NK-92 treated with Interleukin-12 subunit alpha and Interleukin-12 subunit beta, amount 100 ng/mL, for 24 hours (cell line): ENCODE measurements around the gene SOX6.

Experiments used
- DNase-seq: peaks from one replicate; lab custom pipeline; 2025; lab: John Stamatoyannopoulos, UW

The SOX6 gene

DNA sequence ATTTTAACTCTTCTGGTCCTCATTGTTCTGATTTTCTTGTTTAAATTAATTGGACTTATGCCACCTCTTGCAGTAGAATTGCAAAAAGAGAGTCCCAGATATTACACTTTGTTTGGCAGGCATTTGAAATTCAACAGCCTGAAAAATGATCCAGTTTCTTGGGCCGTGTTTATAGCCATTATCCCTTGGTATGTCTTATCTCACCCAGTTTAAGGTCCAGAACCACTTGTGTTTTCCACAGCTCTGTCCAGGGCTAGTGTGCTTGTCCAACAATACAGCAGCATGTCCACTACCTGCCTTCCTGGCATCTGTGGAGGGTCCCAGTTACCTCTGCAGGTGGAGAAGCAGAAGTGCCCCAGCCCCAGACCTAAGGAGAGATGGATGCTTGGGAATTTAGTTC lies 397.4 kb downstream of the SOX6 start:
- DNase-seq, result no peak

DNA sequence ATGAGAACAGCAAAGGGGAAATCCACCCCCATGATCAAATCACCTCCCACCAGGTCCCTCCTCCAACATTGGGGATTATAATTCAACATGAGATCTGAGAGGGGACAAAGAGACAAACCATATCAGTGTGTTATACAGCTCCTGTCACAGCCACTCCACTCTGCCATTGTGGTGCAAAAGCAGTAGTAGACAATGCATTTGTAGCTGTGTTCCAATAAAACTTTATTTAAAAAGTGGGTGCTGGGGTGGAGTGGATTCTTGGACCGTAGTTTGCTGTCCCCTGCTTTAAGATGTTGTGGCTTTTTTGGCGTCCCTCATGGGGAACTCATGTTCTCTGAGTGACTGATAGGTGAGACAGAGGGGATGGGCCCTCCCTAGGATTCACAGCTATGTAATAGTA lies 399.1 kb downstream of the SOX6 start:
- no peak for DNase-seq

DNA sequence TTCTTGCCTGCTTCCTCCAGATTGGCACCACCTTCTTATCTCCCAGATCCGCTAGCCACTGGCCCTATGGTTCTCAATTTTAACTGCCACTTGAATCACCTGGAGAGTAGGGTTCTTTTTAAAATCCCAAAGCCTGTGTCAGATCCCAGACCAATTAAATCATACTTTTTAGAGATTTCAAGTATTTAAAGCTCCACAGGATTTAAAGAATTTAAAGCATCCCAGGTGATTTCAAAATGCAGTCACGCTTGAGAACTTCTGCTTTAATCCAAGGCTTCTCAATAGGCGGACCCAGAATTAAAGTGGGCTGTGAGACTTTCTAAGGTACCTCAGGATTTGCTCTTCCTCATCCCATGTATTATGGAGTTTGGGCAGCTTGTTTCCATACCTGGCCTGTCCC lies 400.0 kb downstream of the SOX6 start:
- DNase-seq, result no peak

DNA sequence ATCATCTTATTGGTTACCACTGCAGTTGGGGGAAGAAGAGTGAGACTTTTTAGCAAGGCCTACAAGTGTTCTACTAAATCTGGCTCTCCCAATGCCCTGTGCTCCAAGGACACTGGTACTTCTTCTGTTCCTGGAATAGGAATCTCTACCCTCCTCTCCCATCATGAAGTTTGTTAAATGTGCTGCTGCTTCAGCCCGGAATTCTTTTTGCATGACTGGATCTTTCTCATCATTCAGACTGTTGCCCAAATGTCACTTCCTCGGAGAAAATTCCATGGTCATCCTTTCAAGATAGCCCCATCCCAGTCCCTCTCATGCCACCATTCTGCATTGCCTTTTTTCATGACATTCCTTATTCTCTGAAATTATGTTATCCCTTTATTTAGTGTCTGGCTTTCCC lies 400.8 kb downstream of the SOX6 start:
- DNase-seq, result no peak

DNA sequence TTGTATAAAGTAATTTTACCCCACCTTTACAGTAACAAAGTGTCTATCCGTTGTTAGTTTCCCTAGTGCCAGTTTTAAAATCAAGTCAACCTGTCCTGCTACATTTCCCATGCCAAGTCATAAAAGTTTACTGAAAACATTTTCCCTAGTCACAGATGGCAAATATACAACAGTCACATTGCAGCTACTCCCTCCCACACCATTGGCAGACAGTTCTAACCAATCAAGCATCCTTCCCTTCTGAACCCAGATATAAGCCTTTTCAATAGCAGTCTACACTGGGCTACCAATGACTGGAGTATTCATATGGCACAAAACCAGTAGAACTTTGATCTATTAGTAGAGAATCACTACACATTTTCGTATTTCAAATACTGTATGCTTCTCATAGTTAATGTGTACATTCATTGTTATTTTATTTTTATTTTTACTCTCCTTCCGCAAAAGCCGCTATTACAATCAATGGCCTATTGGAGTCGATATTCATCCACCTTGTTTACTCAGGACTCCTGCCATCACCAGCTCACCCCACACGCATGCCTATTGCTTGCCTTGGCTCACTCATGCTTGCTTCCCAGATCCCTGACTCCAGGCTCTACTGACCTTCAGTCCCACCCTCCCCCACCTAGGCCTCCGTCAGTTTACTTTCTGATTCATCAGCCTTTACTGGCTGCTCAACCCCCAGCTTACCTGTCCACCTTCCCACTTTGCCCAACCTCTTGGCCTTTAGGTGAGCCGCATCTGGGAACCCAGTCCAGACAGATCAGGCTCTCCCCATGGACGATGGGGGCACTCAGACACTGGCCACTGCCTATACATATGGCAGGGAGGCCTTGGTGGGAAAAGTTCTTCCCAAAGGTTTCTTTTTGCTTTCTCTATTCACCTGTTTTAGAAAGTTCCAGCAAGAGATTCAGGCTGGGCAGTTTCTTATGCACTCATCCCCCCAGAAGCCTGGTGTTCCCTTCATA lies 408.4 kb downstream of the SOX6 start:
- DNase-seq, result no peak

DNA sequence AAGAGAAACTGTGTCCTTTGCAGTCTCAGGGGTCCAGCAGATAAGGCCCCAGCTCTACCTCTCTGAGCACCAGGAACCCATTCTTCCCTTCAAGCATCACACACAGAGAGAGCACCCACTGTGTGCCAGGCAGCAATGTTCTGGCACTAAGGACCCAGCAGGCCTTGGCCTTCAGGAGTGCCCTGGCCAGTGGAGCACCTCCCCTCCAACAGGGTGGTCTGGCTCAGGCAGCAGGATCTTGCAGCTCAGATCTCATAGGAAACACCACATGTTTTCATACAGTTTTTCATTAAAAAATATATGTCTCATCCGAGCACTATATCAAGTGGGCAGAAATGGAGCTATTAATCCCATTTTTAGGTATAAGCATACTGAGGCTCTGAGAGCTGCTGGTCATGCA lies 410.6 kb downstream of the SOX6 start:
- DNase-seq, result no peak

DNA sequence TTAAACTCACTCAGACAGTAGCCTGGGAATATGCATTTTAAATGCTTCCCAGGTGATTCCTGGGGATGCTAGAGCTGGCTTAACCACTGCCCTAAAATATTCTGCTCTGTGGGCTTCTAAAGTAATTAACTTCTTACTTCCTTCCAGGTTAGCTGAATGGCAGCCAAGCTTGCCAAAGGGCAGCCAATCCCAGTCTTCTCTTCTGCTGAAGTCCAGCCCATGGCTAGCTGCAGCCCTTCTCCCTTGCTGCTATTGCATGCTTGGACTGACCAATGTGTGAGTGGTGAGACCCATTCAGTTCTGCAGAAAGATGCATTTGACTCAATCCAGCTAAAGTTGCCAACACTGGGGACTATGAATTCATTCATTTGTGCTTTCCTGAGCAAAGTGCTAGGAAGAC lies 411.9 kb downstream of the SOX6 start:
- no peak for DNase-seq

DNA sequence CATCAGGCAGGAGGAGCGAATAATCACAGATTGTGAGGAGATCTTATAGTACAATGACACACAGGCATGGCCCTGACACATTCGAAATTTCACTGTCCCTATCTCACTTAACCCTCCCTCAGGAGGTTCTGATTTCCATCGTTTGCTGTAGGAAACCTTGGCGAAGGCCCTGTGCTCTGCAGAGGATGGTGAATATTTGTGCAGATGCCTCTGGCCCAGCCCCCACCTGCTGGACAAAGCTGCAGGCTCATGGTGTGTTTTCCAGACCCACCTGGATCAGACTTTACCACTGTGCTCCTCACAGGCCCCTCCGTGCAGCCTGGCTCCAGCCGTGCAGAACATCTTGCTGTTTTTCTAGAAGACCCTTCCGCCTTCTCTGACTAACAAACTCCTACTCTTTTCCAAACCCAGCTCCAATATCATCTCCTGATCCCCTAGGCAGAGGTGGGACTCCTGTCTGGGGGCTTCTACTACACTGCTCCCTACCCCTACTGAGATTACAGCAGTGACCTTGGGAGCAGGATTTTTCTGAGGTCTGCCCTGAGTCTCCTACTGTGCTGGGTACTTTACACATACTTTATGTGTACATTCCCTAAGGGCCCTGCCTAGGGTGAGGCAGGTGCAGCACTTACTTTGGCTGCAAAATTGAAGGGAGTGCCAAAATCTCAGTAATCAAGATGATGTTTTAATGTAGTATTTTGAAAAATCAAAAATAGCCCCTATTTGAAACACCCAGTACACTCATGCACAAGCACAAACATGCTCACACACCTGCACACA lies 412.7 kb downstream of the SOX6 start:
- no peak for DNase-seq

DNA sequence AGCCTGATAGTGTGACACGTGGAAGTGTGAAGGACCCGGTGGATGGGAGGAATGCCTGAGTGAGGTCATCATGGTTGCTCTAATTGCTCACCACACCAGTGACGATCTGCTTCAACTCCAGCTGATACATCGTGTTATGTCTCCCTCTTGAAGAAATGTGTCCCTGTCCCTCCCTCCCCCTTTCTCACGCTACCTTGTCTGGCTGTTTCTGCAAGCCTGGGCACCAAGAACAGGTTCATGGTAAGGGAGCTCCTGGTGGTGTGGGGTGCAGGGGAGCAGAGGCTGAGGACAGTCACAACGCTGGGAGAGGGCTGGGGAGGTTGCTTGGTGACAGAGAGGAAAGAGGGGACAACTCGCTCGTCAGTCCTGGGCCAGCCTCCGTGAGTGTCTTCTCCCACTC lies 413.4 kb downstream of the SOX6 start:
- DNase-seq, result no peak

DNA sequence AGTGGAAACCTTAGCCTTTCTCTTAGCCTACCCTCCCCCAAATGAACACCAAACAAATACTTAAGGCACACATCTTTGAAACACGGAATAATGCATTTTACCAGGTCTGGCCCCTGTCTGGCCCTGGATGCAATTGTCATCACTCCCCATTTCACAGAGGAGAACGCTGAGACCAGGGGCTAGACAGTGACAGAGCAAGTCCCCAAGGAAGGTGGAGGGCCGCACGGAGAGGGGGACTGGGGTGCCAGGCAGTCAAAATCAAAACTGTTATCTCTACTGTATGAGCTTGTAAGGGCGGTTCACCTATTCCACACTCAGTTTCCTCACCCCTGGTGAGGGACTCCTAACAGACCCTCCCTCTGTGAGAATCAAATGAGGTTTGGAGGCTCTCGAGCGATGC lies 414.2 kb downstream of the SOX6 start:
- no peak for DNase-seq

DNA sequence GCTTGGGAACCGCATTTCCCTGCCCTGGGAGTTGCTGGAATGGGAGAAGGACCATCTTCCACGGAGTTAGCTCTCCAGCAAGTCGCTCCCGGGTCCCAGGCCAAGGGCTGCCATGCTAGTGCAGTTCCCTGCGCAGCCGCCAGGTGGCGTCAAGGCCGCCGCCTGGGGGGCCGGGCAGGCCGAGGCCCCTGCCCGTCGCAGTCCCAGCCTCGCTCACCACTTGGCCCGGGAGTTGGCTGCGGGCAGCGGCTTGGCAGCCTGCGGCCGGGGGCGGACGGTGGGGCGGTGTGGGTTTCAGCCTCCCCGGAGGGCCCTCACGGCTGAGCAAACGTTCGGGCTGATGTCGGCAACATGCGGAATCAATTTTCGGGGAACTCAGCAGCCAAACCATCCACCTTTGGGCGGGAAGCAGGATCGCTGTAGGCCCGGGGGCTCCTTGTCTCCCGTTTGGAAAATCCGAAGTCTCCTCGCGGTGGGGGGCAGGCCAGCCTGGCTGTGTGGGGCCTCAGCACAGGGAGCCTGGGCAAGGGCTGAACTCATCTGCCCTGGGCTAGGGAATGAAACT lies 415.1 kb downstream of the SOX6 start:
- no peak for DNase-seq

DNA sequence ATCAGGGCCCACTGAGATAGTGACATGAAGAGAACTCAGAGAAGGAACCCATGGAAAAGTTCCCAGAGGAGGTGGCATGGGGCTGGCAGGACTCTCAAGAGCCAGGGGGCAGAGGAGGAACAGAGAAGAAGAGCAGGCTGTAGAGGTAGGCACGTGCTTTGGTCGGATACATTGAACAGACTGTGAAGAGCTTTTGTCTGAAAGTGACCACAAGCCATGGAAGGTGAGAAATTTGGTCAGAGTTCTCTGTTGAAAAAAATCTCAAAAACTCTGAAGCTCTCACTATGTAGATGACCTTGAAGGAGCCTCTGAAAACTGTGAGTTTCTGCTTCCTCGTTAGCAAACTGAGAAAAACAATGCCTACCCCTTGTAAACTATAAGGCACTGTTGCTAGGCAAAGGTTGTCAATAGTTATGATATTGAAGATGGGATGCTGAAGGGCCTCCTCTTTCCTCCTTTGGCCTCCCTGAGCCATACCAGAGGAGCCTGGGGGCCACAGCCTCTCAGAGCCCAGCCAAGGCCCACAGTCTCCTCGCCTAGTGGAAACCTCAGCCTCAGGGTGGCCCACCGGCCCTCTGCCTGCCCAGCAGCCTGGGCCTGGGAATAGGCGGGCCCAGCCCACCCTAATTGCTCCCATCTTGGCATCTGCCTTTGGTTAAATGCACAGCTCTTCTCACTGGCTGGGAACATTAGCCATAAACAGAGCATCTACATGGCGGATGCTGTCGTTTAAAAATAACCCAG lies 415.7 kb downstream of the SOX6 start:
- no peak for DNase-seq

DNA sequence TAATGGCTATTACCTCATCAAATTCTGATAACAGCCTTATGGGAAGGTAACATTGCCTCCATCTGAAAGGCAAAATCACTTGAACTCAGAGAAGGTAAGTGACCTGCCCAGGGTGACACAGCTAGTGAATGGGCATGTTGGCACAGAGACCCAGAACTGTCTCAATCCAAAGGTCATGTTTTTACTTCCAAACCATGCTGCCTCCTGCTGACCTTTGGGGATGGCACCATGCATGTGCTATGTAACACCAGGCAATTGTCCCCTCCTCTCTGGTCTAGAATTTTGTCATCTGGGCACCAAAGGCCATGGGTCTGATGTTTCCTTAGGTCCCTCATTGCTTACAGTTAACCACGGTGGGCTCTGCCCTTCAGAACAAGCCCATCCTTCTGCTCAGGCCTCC lies 417.4 kb downstream of the SOX6 start:
- DNase-seq, result no peak

DNA sequence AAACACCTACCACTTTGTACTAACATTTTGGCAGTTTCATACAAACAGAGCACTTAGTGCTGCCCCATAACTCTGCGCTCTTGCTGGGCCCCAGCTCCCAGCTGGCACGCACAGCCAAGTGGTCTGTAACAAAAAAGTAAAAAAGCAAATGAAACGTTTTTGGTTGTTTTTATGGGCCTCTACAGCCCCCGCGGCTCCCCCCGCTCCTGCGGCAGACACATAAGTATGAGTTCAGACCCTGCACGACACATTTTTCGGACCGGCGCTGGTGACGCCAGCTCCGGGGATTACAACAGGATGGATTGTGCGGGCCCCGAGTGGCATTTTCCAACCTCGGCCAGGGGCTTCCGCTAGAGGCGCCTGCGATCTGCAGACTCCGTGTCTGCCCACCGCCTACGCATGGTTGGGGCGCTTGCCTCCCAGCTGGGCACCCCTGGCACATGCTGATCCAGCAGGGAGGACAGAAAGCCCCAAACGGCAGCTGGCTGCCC lies 418.2 kb downstream of the SOX6 start:
- DNase-seq, result no peak

DNA sequence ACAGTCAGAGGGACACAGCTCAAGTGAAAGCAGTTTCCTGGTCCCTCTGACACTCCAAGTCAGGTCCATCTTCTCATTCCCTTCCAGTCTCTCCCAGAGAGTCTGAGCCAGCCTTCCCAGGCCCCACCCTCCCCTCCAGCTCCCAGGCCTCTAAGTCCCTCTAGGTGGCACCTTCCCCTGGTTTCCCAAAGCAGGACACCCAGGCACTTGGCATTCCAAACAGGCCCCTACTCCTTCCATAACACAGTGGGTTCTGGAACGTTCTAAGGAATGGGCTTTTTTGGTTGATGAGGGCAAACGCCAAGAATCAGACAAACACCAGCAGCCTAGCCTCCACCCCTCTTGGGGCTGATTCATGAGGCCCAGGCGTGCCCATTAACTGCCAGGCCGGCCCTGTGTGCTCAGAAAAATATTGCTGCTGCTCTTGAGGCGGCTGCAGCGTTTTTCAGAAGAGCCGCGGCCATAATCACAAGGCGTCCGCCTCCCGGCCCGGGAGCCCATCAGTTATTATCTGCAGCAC lies 418.7 kb downstream of the SOX6 start:
- DNase-seq, result no peak

DNA sequence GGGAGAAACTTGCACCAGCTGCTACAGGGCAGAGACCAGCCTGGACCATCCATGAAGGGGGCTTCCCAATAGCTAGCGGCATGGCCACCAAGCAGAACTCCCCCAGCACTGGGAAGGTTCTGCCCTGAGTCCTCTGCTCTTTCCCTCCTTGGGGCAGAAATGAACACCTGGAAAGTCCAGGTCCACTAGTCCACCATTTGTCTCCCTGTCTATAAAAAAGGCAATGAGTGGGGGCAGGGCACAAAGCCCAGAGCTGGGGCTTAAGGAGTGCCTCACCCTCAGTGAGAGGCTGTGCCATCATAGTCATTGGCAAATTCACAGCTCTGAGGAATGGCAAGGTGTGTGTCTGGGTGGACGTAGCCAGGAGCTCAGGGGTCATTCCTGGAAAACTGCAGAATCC lies 420.3 kb downstream of the SOX6 start:
- DNase-seq, result no peak

DNA sequence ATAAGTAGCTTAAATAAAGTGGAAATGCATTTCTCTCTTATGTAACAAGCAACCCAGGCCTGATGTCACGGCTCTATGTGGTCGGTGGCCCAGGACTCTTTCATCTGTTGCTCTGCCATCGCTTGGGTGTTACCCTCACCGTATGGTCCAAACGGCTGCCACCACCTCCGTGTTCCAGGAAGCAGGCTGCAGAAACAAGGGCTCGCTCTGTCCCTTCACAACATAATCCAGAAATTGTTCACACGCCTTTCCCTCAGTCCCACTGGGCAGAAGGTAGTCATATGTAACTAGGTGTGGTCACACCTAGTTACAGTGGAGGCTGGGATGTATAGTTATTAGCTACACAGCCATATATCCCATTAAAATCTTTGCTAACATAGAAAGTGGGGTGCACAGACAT lies 421.0 kb downstream of the SOX6 start:
- DNase-seq, result no peak

DNA sequence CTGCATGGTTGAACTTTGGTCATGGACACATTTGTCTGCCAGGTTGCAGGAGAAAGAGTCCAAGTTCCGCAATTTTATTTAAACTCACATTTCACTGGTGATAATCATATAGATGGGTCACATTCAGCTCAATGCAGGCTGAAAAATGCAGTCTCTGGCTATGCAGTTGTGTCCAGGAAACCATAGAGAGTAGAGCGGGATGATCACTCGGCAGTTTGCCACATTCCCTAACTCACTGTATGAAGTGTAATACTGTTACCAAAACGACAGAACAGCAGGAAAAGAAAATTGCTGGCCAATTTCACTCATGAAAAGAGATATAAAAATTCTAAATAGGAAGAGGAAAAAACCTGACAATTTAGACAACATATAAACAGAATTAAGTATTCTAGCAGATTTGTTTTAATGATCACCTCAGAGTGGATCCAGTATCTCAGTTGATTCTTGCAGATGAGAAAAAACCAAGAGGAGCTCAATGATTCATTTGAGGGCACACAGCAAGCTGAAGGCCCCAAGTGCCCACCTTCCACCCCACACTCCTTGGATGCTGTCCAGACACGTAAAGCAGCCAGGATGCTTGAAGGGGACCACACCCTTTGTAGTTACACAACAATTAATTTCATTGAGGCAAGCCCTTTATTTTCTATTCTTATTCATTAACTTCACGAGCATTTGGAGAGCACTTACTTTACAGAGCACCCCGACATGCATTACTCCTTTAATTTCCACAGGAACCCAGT lies 422.3 kb downstream of the SOX6 start:
- DNase-seq, result no peak

DNA sequence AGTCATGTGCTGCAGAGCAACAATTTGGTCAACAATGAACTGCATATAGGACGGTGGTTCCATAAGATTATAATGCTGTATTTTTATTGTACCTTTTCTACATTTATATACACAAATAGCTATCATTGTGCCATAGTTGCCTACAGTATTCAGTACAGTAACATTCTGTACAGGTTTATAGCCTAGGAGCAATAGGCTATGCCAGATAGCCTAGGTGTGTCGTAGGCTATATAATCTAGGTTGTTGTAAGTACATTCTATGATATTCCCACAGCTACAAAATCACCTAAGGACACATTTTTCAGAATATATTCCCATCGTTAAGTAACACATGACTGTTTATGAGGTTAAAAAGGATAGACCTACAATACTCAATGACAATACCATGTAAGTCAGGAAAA lies 423.9 kb downstream of the SOX6 start:
- no peak for DNase-seq

DNA sequence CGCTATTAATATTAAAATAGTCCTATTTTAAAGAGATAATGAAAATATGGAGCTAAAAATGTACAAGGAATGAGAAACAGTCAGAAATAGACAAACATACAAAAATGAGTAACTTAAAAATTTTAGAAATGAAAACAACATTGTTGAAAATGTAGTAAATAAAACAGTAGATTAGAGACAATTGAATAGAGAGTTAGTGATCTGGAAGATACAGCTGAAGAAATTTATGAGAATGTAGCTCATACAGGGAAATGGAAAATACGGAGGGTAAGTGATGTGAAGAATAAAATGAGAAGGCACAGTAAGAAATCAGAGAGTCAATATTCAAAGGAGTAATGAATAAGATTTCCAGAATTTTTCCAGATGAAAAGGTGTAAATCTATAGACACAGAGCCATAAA lies 424.8 kb downstream of the SOX6 start:
- DNase-seq, result no peak

DNA sequence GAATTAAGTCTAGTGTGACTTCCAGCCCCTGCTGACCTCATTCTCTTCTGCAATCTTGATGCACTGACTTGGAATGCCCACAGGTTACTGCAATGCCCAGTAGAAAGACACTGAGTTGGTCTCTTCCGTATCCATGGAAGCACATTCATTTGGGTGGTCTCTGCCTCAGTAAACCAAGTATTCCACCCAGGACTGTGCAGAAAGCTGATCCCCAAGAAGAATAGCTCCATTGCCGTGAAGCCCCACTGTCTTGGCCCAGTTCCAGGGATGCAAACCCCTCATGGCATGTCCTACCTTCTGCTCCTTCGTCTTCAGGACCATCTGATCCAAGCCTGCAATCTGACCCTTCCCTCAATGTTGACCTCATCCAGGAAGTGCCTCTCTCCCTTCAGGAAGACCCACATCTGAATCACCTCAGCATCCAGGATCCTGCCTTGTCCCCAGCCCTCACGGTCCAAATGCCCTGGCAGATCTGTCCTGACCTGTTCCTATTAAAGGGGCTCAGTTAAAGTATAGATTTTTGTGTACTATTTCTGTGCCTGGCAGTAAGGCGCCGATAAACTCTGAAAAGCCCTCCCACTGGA lies 425.8 kb downstream of the SOX6 start:
- DNase-seq, result no peak
